K562 (cell line): ENCODE data around the gene CRYBA1. TPM values are rescaled to one million over a fixed set of nuclear protein-coding genes. Genes with fewer than 3 reads are reported as not detected.

Source experiments
- CEBPB ChIP-seq: fragments of 450-650 bp; IDR thresholded peaks from 2 replicates; pipeline ENCODE4 v1.6.1; 2016; ENCODE audit warnings: missing genetic modification characterization, missing compliant biosample characterization
- E2F3 ChIP-seq: fragments of 250-450 bp; sonication (Bioruptor Pico); IDR thresholded peaks from 2 replicates; pipeline ENCODE4 v1.4.0; 2020; ENCODE audit warnings: mild to moderate bottlenecking
- EGR1 ChIP-seq: fragments of 450-650 bp; conservative IDR thresholded peaks from 2 replicates; pipeline ENCODE4 v1.6.1; 2017; ENCODE audit warnings: mild to moderate bottlenecking
- ESRRA ChIP-seq: fragments of 450-650 bp; IDR thresholded peaks from 2 replicates; pipeline ENCODE4 v1.6.1; 2014; ENCODE audit warnings: low read depth, mild to moderate bottlenecking, moderate library complexity, borderline replicate concordance
- FOS ChIP-seq: IDR thresholded peaks from 3 replicates; pipeline ENCODE4 v1.6.1; 2011; ENCODE audit not compliant: insufficient read length; ENCODE audit errors: extremely low read depth
- FOXA3 ChIP-seq, 2 experiments: fragments of 450-650 bp in 1 of 2; sonication (generic) in 1 of 2; formaldehyde crosslinking; IDR thresholded peaks in 1 of 2; conservative IDR thresholded peaks in 1 of 2; 2 replicates each; pipeline versions ENCODE4 v1.4.0 to v1.8.0; 2020 to 2022; ENCODE audit warnings: mild to moderate bottlenecking in 2 of 2, missing genetic modification reagents in 1 of 2
- FOXK2 ChIP-seq, 2 experiments: fragments of 450-650 bp; IDR thresholded peaks in 1 of 2; conservative IDR thresholded peaks in 1 of 2; 2 replicates each; pipeline ENCODE4 v1.6.1; 2016; ENCODE audit warnings: low read depth in 2 of 2, mild to moderate bottlenecking in 1 of 2
- HIVEP1 ChIP-seq: fragments of 250-450 bp; sonication (Bioruptor Pico); IDR thresholded peaks from 2 replicates; pipeline ENCODE4 v1.4.0; 2020; ENCODE audit warnings: mild to moderate bottlenecking
- NCOA6 ChIP-seq: fragments of 450-650 bp; IDR thresholded peaks from 2 replicates; pipeline ENCODE4 v1.6.1; 2017; ENCODE audit warnings: mild to moderate bottlenecking
- NONO ChIP-seq, 2 experiments: fragments of 200-400 bp in 1 of 2; fragments of 450-650 bp in 1 of 2; formaldehyde crosslinking in 1 of 2; IDR thresholded peaks; 2 replicates each; pipeline ENCODE4 v1.6.1; 2017; ENCODE audit warnings: low read depth in 2 of 2, mild to moderate bottlenecking in 2 of 2, moderate library complexity in 2 of 2, low read length in 1 of 2
- PHTF2 ChIP-seq: fragments of 250-450 bp; sonication (Bioruptor Pico); IDR thresholded peaks from 2 replicates; pipeline ENCODE4 v1.5.0; 2021; ENCODE audit warnings: mild to moderate bottlenecking
- TAL1 ChIP-seq: fragments of 450-650 bp; IDR thresholded peaks from 2 replicates; pipeline ENCODE4 v1.6.1; 2016; ENCODE audit warnings: mild to moderate bottlenecking
- TEAD1 ChIP-seq, 2 experiments: fragments of 450-650 bp in 1 of 2; sonication (generic) in 1 of 2; formaldehyde crosslinking; IDR thresholded peaks; 2 replicates each; pipeline versions ENCODE4 v1.4.0 to v1.8.0; 2020 to 2022; ENCODE audit warnings: mild to moderate bottlenecking in 2 of 2, missing genetic modification reagents in 1 of 2
- ZNF175 ChIP-seq: fragments of 200-800 bp; sonication (Bioruptor generic); IDR thresholded peaks from 2 replicates; pipeline ENCODE4 v1.6.1; 2016; ENCODE audit warnings: low read depth, mild to moderate bottlenecking, missing genetic modification characterization, missing compliant biosample characterization
- ZNF274 ChIP-seq: IDR thresholded peaks from 2 replicates; pipeline ENCODE4 v1.6.1; 2011; ENCODE audit warnings: low read depth, mild to moderate bottlenecking, low read length, moderate library complexity, borderline replicate concordance
- ZNF41 ChIP-seq: fragments of 250-450 bp; sonication (Bioruptor Pico); conservative IDR thresholded peaks from 2 replicates; pipeline ENCODE4 v1.4.0; 2020; ENCODE audit warnings: mild to moderate bottlenecking
- ZNF76 ChIP-seq: fragments of 250-450 bp; sonication (Bioruptor Pico); IDR thresholded peaks from 2 replicates; pipeline ENCODE4 v1.4.0; 2020; ENCODE audit warnings: mild to moderate bottlenecking, moderate library complexity, borderline replicate concordance
- ZNF77 ChIP-seq: fragments of 250-450 bp; sonication (Bioruptor Pico); IDR thresholded peaks from 2 replicates; pipeline ENCODE4 v1.5.0; 2020
- polyA plus RNA-seq, 8 experiments: library from polyadenylated mRNA; depleted of rRNA in 4 of 8; stranded (reverse) in 5 of 8; unstranded in 3 of 8; fragments of >200 nt; fragmentation: Nextera tagmentation in 2 of 8; fragmentation: Illumina TruSeq in 1 of 8; extraction: Ambion mirVana in 2 of 8; extraction: Trizol in 1 of 8; gene quantifications; 2 replicates each; pipeline versions ENCODE4 v1.2.1 to v1.2.3, GENCODE V29; 2011 to 2014; ENCODE audit warnings: inconsistent platforms in 1 of 8, missing spikeins in 1 of 8
- total RNA-seq, 7 experiments: library from RNA; depleted of rRNA in 6 of 7; stranded (reverse); fragments of >200 nt in 6 of 7; fragmentation: Illumina TruSeq in 2 of 7; extraction: Trizol in 2 of 7; gene quantifications; 2 replicates each; pipeline versions ENCODE4 v1.2.1 to v1.2.3, GENCODE V29; 2011 to 2021; ENCODE audit warnings: low replicate concordance in 1 of 7
- TF ChIP-seq, protein P1 (sequence below): sonication (generic); formaldehyde crosslinking; IDR thresholded peaks from 2 replicates; pipeline ENCODE4 v1.8.0; 2023; ENCODE audit warnings: mild to moderate bottlenecking, missing genetic modification reagents
- TF ChIP-seq, protein P2 (sequence below): sonication (generic); formaldehyde crosslinking; IDR thresholded peaks from 2 replicates; pipeline ENCODE4 v1.8.1; 2023; ENCODE audit warnings: mild to moderate bottlenecking, missing genetic modification reagents

Gene CRYBA1
- total and polyA plus RNA-seq, 9 of the 15 experiments (the other 6 are each of a cell fraction or from before 2014, with no cell fraction given) = not detected

DNA sequence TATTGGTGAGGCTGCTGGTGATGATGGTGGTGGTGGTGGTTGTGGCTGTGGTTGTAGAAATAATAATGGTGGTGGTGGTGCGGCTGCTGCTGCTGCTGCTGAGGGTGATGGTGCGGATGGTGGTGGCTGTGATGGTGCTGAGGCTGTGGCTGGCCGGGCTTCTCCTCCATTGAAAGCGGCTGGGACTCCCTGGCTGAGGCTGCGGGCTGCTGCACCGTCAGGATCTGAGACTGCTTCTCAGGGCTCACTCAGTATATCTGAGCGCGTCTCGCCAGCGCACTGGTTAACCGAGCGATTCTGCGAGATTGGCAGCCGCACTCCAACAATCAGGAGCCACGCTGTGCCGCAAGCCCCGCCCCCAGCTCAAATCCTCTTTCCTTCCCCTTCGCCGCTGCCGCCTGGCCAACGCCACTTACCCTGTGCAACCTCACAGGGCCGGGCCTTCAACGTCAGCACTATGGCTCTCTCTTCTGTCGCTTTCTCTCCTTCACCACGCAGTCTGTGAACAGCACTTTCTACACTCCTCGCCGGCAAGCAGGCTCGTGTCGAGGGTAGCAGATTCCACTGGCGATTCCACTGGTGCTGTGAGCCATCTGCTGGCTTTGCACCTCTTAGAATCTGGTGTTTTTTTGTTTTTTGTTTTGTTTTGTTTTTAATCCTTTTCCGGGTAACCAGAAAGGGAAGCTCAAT is 47.4 kb downstream of the CRYBA1 start, which contains the start of gene NUFIP2 (continued):
- TF ChIP-seq ZNF175 (CRISPR knock-in tag) = peak; percentile 79
- TF ChIP-seq ZNF41 (CRISPR knock-in tag) = 0 out of 2 replicates have a peak, but pooled peaks have one; percentile 64
- TF ChIP-seq, protein P1, sequence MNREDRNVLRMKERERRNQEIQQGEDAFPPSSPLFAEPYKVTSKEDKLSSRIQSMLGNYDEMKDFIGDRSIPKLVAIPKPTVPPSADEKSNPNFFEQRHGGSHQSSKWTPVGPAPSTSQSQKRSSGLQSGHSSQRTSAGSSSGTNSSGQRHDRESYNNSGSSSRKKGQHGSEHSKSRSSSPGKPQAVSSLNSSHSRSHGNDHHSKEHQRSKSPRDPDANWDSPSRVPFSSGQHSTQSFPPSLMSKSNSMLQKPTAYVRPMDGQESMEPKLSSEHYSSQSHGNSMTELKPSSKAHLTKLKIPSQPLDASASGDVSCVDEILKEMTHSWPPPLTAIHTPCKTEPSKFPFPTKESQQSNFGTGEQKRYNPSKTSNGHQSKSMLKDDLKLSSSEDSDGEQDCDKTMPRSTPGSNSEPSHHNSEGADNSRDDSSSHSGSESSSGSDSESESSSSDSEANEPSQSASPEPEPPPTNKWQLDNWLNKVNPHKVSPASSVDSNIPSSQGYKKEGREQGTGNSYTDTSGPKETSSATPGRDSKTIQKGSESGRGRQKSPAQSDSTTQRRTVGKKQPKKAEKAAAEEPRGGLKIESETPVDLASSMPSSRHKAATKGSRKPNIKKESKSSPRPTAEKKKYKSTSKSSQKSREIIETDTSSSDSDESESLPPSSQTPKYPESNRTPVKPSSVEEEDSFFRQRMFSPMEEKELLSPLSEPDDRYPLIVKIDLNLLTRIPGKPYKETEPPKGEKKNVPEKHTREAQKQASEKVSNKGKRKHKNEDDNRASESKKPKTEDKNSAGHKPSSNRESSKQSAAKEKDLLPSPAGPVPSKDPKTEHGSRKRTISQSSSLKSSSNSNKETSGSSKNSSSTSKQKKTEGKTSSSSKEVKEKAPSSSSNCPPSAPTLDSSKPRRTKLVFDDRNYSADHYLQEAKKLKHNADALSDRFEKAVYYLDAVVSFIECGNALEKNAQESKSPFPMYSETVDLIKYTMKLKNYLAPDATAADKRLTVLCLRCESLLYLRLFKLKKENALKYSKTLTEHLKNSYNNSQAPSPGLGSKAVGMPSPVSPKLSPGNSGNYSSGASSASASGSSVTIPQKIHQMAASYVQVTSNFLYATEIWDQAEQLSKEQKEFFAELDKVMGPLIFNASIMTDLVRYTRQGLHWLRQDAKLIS (CRISPR knock-in tag) = 0 out of 2 replicates have a peak, but pooled peaks have one; percentile 29
- TF ChIP-seq ZNF274 = no peak
- TF ChIP-seq TAL1 = no peak
- TF ChIP-seq EGR1 = no peak
- peak; percentile 69 for TF ChIP-seq FOS
- TF ChIP-seq, protein P2, sequence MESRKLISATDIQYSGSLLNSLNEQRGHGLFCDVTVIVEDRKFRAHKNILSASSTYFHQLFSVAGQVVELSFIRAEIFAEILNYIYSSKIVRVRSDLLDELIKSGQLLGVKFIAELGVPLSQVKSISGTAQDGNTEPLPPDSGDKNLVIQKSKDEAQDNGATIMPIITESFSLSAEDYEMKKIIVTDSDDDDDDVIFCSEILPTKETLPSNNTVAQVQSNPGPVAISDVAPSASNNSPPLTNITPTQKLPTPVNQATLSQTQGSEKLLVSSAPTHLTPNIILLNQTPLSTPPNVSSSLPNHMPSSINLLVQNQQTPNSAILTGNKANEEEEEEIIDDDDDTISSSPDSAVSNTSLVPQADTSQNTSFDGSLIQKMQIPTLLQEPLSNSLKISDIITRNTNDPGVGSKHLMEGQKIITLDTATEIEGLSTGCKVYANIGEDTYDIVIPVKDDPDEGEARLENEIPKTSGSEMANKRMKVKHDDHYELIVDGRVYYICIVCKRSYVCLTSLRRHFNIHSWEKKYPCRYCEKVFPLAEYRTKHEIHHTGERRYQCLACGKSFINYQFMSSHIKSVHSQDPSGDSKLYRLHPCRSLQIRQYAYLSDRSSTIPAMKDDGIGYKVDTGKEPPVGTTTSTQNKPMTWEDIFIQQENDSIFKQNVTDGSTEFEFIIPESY = 0 out of 2 replicates have a peak, but pooled peaks have one; percentile 34
- TF ChIP-seq PHTF2 (CRISPR knock-in tag) = no peak
- no peak; the same call in 1 of the 2 replicates for TF ChIP-seq ZNF76 (CRISPR knock-in tag)
- TF ChIP-seq TEAD1 (CRISPR knock-in tag; IDR thresholded peaks at IDR 0.05) = no peak; a peak in 1 of 4 replicates
- peak in 1 of 2 experiments; percentile 91; a peak in 2 of 4 replicates for TF ChIP-seq NONO (IDR thresholded peaks at IDR 0.05; ENCODE audit: low read depth in 2 of 2, low read length in 1 of 2)
- no peak for TF ChIP-seq NCOA6
- TF ChIP-seq FOXK2 (conservative IDR thresholded peaks at IDR 0.05 in 1 of 2, IDR thresholded peaks at IDR 0.05 in 1 of 2; ENCODE audit: low read depth in 2 of 2) = 0 out of 4 replicates have a peak, but pooled peaks have one; percentile 18 to 21
- TF ChIP-seq CEBPB (tag) = no peak
- 0 out of 2 replicates have a peak, but pooled peaks have one; percentile 55 for TF ChIP-seq ESRRA
- TF ChIP-seq ZNF77 (CRISPR knock-in tag) = no peak
- no peak for TF ChIP-seq E2F3 (CRISPR knock-in tag)
- peak; percentile 64; the same call in 1 of the 2 replicates for TF ChIP-seq HIVEP1 (CRISPR knock-in tag)
- TF ChIP-seq FOXA3 (CRISPR knock-in tag; conservative IDR thresholded peaks at IDR 0.05 in 1 of 2, IDR thresholded peaks at IDR 0.05 in 1 of 2) = no peak
